GM13976 (cell line): Measurements from ENCODE around the gene TMPRSS11D.

Experiments
- DNase-seq: peaks from one replicate; pipeline ENCODE4 v3.0.0; 2012; ENCODE audit warnings: low spot score
- in situ Hi-C: fragments of 300-500 bp; cut with MboI; formaldehyde crosslinking; loops from one replicate; pipeline ENCODE4 v1.12.0; 2022; ENCODE audit warnings: low sequenced_read_pairs, mixed read lengths, inconsistent platforms; ENCODE audit not compliant: unreplicated experiment
- TF ChIP-seq, protein P1 (sequence below): IDR thresholded peaks from 2 replicates; pipeline ENCODE4 v1.5.1; 2012; ENCODE audit warnings: borderline replicate concordance, mild to moderate bottlenecking; ENCODE audit not compliant: insufficient read depth; ENCODE audit errors: extremely low read depth, missing control alignments, control extremely low read depth

Gene TMPRSS11D

DNA sequence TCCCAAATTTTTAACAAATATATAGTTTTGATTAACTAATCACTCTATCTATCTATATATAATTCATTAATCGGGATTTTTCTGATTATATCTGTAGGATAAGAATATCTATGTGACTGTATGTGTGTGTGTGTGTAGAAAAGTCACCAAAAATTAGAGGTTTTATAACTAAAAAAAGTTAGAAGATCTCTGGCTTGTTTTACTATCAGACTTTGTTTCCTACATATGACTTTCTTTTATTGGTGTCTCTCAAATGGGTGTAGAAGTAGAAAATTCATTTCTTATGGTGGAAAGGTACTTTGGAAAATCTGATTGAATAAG, 26.7 kb upstream of the TMPRSS11D start:
- DNase-seq: no peak
- in situ Hi-C loops: loop anchor here (25.0 kb wide), 1 partner anchor 373 kb away; the partner anchor contains the start of gene CENPC
- TF ChIP-seq, protein P1, sequence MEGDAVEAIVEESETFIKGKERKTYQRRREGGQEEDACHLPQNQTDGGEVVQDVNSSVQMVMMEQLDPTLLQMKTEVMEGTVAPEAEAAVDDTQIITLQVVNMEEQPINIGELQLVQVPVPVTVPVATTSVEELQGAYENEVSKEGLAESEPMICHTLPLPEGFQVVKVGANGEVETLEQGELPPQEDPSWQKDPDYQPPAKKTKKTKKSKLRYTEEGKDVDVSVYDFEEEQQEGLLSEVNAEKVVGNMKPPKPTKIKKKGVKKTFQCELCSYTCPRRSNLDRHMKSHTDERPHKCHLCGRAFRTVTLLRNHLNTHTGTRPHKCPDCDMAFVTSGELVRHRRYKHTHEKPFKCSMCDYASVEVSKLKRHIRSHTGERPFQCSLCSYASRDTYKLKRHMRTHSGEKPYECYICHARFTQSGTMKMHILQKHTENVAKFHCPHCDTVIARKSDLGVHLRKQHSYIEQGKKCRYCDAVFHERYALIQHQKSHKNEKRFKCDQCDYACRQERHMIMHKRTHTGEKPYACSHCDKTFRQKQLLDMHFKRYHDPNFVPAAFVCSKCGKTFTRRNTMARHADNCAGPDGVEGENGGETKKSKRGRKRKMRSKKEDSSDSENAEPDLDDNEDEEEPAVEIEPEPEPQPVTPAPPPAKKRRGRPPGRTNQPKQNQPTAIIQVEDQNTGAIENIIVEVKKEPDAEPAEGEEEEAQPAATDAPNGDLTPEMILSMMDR: no peak

DNA sequence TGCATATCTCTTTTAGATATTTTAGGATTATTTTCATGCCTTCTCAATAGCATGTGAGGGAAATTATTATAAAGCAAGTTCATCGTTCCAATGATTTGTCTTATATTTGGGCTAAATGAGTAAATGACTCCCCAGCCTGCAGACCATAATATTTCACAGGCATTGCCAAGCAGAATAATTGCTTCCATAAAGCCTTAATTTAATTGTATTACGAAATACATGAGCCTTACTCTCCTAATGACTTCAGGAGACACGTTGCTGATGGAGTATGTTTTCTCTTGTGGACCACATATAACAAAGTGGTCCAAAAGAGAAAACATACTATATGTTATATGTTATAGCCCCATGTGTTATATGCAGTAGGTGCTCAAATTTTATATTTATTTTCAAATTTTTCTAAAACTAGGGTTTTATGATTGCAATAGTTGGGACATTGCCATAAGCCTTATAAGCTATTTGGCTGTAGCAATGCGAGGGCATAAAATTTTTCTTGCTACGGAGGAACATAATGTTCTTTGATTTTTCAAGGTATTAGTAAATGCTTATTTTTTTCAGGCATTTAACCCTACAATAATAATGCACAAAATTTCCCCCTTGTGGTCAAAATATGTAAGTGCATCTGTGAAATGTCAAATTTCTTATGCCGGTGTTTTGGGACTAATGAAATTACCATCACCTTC, 26.2 kb upstream of the TMPRSS11D start:
- in situ Hi-C loops: loop anchor here (25.0 kb wide), 1 partner anchor 373 kb away; the partner anchor contains the start of gene CENPC
- DNase-seq: no peak
- TF ChIP-seq, protein P1: peak; percentile 22

DNA sequence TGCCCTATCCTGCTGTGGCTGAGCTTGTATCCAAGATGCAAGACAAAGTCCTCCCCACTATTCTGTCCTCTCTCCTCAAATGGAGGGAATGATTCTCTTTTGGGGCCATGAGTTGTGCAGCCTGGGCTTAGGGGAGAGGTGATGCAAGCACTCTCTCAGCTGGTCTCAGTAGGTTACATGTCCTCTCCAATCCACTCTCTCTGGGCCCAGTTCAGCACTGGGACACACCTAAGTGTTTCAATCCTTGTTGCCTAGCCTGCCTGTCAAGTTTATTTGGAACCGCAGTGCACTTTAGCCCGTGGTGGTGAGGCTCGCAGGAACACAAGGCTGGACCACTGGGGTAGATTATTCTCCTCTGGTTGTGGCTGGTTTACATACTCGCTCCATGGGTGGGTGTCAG, 23.8 kb upstream of the TMPRSS11D start:
- in situ Hi-C loops: loop anchor here (25.0 kb wide), 1 partner anchor 370 kb away; the partner anchor contains the start of gene CENPC
- no peak for DNase-seq
- TF ChIP-seq, protein P1: no peak

DNA sequence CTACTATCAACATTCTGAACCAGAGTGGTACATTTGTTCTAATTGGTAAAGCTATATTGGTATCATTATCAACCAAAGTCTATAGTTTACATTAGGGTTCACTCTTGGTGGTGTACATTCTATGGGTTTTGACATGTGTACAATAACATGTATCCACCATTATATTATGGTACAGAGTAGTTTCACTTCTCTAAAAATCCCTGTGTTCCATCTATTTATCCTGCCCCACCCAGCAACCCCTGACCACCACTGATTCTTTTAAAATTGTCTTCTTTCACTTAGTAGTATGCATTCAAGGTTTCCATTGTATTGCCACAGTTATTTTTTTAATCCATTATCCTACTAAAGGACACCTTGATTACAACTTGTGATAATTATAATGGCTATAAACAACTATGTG, 15.3 kb upstream of the TMPRSS11D start:
- DNase-seq: no peak
- in situ Hi-C loops: no loop called here
- TF ChIP-seq, protein P1: no peak

DNA sequence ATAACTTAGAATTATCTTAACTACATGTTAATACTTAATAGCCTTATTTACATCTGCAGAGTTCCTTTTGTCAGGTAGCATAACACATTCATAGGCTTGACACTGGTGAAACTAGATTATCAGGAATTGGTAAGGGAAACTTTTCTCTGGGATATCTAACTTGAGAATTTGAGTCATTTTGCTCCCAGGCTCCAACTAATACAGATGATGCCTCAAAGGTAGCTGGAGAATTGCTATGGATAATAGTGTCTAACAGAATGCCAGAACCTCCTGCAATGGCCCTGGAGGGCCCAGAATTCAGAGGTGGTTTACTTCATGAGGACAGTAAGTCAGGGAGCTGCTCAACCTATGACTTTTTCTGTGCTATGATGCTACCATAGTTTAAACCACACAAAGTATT, 13.9 kb upstream of the TMPRSS11D start:
- in situ Hi-C loops: no loop called here
- TF ChIP-seq, protein P1: no peak
- no peak for DNase-seq

DNA sequence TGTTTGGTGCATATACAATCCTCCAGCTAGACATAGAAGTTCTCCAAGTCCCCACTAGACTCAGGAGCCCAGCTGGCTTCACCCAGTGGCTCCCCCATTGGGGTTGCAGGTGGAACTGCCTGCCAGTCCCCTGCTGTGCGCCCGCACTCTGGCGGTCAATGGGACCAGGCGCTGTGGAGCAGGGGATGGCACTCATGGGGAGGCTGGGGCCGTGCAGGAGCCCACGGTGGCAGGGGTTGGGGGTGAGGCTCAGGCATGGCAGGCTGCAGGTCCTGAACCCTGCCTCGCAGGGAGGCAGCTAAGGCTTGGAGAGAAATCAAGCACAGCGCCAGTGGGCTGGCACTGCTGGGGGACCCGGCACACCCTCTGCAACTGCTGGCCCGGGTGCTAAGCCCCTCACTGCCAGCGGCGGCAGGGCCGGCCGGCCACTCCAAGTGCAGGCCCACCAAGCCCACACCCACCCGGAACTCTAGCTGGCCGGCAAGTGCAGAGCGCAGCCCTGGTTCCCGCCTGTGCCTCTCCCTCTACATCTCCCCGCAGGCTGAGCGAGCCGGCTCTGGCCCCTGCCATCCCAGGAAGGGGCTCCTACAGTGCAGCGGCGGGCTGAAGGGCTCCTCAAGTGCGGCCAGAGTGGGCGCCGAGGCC, 12.7 kb upstream of the TMPRSS11D start:
- TF ChIP-seq, protein P1: no peak
- no peak for DNase-seq
- in situ Hi-C loops: no loop called here
